NCI-H2107 treated with DMSO at 0.1 percent for 48 hours (cell line): ENCODE results near the gene ABHD6.
"Not testable (repeated sequence)": the region's sequence is repeated elsewhere in the genome, so short reads cannot be mapped to it uniquely, and the experiment has no call there.

Source experiments
- DNase-seq: peaks from one replicate; lab custom pipeline; 2025; ENCODE audit not compliant: unreplicated experiment; lab: John Stamatoyannopoulos, UW

Gene ABHD6

DNA sequence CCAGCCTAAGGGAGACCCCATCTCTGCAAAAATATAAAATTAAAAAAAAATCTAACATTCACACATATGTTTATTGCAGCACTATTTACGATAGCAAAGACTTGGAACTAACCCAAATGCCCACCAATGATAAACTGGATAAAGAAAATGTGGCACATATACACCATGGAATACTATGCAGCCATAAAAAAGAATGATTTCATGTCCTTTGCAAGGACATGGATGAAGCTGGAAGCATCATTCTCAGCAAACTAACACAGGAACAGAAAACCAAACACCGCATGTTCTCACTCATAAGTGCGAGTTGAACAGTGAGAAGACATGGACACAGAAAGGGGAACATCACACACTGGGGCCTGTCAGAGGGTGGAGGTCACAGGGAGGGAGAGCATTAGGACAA is 35.8 kb downstream of the ABHD6 start:
- DNase-seq: not testable (repeated sequence)

DNA sequence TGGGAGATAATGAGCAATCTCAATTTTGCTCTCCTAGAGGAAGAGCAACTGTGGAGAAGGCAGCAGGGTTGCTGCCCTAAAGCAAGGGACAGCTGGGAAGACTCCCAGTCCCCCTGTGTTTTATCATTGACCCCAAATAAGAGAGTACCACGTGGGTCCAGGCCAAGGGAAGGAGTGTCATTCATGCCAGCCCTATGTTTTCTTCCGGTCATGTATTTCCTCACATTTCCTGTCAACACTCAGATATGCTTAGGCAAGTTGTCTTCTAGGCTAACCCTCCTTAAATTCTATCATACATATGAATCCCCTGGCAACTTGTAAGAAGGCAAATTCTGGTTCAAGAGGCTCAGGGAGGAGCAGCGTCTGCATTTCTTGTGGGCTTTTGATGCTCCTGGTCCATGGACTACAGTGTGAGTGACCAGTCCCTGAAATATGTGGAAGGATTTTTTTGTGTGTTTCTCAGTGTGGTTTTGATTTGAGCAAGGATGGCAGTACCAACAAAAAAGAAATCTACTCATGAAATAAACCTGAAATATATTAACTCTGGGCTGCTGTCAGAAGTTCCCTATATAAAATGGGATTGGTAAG is 36.5 kb downstream of the ABHD6 start:
- no peak for DNase-seq

DNA sequence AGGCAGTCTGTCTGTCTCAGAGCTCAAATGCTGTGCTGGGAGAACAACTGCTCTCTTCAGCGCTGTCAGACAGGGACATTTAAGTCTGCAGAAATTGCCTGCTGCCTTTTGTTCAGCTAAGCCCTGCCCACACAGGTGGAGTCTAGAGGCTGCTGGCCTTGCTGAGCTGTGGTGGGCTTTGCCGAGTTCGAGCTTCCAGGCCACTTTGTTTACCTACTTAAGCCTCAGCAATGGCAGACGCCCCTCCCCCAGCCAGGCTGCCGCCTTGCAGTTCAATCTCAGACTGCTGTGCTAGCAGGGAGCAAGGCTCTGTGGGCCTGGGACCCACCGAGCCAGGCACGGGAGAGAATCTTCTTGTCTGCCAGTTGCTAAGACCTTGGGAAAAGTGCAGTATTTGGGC is 43.5 kb downstream of the ABHD6 start:
- DNase-seq: no peak

DNA sequence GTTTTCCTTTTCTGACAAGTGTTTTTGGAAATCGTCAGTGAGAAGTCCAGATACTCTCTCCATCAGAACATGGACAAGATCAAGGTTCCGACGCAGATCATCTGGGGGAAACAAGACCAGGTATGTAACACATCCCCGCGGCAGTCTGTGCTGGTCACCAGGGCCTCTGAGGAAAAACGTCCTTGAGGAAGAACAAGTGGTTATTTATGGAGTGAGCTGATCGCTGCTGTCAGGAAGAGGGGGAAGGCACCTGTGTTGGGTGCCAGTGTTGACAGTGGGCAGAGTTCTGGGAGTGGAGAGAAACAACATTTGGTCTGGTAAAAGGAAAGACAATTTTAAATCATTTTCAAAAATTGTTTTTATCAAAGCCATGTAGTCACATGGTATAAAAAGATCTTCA is 47.7 kb downstream of the ABHD6 start:
- DNase-seq: no peak

DNA sequence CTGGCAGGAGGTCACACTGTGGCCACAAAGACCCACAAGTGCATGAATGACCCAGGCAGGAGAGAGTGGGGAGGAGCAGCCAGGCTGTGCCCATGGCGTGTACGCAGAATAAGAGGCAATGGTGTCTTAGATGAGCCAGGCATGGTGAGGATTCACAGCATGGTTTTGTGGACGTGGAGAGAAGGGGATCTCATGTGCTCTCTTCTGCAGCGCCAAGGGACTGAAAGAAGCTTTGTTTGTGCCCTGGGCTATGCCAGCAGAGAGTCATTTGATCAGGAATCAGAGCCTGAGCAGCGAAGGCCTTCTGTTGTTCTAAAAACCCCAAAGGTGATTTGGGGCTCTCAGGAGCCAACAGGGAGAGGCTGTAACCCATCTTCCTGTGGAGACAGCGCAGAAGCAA is 49.8 kb downstream of the ABHD6 start:
- no peak for DNase-seq

DNA sequence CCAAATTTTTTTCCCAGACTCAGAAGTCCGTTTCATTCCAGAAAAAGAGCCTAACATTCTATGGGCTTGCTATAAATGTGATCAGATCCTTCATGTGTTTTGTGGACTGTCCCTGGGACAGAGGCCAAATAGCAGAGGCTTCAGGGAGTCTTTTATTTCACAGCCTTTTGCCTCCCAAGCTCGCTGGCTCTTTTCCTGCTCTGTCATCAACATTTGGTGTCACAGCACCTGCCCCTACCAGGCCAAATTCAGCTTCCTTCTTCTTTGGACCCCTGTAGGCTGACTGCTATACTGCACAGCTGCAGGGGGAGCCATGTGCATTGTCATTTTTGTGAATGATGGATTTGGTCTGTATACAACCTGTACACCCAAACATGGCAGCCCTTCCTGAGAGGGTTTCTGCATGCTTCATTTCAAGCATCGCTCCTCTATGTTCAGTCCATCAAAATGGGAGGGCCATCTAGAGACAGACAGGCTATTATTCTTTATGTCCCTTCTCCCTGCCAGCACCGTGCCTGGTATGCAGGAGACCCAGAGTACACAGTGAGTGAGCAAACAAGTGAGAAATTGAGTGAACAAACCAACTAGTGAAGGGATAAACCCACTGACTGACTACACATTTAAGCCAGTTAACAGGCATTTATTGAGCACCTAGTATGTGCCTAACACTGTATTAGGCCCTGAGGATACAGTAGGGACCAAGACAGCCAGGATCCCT is 50.6 kb downstream of the ABHD6 start:
- DNase-seq: no peak

DNA sequence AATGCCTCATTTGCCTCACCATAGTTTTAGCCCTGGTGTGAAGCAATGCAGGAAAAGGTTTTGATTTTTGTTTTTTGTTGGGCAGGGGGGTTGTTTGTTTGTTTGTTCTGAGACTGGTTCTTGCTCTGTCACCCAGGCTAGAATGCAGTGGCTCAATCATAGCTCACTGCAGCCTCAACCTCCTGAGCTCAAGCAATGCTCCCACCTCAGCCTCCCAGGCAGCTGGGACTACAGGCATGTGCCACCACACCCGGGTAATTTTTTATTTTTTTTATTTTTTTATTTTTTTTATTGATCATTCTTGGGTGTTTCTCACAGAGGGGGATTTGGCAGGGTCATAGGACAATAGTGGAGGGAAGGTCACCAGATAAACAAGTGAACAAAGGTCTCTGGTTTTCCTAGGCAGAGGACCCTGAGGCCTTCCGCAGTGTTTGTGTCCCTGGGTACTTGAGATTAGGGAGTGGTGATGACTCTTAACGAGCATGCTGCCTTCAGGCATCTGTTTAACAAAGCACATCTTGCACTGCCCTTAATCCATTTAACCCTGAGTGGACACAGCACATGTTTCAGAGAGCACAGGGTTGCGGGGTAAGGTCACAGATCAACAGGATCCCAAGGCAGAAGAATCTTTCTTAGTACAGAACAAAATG is 51.5 kb downstream of the ABHD6 start:
- not testable (repeated sequence) for DNase-seq

DNA sequence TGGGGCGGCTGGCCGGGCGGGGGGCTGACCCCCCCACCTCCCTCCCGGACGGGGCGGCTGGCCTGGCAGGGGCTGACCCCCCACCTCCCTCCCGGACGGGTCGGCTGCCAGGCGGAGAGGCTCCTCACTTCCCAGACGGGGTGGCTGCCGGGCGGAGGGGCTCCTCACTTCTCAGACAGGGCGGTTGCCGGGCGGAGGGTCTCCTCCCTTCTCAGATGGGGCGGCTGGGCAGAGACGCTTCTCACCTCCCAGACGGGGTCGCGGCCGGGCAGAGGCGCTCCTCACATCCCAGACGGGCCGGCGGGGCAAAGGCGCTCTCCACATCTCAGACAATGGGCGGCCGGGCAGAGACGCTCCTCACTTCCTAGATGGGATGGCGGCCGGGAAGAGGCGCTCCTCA is 52.9 kb downstream of the ABHD6 start:
- not testable (repeated sequence) for DNase-seq

DNA sequence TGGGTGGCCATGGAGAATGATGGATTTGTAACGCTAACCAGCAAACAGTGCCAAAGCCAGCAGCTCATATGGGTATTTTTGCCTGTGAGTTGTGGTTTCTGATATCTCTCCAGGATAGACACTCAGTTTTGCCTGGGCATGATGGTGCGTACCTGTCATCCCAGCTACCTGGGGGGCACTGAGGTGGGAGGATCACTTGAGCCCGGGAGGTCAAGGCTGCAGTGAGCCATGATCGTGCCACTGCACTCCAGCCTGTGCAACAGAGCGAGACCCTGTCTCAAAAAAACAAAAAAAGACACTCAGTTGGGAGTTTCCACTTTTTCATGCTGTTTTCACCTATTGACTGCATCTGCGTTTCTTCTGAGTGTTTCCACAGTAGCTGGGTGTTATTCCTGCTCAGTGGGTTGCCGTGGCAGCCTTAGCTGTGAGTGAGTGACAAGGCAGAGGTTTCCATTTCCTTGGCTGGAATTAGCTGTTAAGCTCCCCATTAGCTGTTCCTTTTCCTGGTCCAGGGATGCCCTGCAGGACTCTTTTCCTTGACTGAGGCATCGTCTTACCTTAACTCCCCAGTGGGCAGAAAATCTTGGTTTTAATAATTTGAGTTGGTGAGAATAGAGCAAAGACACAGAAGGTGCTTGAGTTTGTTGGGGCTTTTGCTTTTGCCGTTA is 54.2 kb downstream of the ABHD6 start:
- no peak for DNase-seq

DNA sequence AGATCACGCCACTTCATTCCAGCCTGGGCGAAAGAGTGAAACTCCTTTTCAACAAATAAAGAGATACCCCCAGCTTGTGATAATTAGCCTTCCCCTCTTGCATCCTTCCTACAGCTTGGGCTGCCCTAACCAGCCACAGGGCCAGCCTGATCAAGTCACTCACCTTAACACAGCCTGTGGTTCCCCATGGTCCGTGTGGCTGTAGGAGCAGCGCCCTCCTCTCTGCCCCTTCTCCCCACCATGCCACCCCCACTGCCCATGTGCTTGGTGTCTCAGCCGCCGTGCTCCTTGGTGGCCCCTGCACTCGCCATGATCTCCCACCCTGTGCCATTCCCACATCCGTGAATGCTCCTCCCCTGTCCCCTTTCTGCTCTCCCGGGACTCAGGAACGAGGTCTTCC is 55.3 kb downstream of the ABHD6 start:
- DNase-seq: no peak

DNA sequence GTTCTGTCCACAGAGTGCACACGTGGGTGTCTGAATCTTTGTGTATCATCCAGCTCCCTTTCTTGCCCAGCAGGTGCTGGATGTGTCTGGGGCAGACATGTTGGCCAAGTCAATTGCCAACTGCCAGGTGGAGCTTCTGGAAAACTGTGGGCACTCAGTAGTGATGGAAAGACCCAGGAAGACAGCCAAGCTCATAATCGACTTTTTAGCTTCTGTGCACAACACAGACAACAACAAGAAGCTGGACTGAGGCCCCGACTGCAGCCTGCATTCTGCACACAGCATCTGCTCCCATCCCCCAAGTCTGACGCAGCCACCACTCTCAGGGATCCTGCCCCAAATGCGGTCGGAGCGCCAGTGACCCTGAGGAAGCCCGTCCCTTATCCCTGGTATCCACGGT is 55.9 kb downstream of the ABHD6 start:
- no peak for DNase-seq

DNA sequence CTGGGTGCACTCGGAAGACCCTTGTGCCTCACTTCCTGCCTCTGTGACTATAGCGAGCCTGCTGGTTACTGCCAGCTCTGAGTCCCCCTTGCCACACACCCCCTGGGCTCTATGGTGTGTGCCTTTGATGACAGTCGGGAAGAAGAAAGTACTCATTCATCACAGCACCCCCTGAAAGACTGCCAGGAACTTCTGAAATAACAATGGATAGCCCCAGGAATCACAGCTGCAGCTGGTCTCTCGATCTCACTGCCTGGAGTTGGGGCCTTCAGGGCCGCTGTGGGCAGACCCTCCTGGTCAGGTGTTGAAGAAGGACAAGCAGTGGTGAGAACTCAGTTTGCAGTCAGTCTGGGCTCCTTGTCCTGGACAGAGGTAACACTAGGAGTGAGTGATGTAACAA is 58.7 kb downstream of the ABHD6 start:
- DNase-seq: no peak

DNA sequence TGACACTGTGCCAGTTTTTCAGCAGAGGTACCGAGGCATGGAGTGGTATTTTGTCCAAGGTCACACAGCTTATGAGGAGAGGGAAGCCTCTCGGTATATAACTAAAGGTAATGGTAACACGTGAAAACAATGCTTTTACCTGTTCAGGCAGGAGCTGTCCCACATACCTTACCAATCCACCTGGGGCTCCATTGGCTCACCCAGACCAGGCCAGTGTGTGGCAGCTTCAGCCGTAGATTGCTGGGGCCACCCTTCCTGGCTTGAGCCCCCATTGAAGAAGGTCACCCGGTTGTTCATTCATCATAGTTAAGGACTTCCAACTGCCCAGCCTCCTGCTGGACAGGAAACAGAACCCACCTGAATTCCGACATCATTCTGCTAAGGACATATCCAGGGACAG is 59.3 kb downstream of the ABHD6 start:
- no peak for DNase-seq

DNA sequence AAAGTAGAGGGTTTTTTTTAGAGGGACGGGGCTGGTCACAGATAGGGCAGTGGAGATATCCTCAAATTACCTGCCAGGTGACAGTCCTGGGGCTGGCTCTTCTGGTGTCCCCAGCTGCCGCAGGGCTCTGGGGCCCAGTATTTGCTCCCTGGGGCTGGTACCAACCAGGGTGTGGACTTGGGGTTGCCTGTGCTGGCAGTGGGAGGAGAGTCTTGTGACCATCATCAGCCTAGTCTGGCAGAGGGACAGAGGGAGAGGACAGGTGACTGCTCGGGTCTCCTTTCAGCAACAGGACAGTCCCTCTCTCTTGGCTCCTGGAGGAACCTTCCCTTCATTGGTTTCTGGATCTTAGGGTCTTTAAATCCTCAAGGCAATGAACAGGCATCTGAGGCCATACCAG is 60.6 kb downstream of the ABHD6 start:
- no peak for DNase-seq

DNA sequence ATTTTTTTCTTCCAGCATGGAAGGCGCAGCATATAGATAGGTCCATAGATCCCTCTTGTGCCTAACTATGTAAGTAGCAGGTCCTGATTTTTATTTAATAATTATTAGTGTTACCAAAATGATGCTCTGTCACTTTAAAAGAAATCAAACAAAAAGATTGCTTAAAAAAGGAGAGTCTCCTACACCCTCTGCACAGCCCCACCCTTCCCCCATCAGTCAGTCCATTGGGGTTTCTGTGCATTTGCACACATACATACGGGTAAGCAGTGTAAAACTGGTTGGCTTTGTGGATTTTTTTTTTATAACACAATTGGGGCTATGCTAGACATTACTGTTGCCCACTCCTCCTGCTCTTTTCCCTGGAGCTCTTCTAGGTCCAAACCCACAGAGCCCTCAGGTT is 61.5 kb downstream of the ABHD6 start:
- DNase-seq: no peak

DNA sequence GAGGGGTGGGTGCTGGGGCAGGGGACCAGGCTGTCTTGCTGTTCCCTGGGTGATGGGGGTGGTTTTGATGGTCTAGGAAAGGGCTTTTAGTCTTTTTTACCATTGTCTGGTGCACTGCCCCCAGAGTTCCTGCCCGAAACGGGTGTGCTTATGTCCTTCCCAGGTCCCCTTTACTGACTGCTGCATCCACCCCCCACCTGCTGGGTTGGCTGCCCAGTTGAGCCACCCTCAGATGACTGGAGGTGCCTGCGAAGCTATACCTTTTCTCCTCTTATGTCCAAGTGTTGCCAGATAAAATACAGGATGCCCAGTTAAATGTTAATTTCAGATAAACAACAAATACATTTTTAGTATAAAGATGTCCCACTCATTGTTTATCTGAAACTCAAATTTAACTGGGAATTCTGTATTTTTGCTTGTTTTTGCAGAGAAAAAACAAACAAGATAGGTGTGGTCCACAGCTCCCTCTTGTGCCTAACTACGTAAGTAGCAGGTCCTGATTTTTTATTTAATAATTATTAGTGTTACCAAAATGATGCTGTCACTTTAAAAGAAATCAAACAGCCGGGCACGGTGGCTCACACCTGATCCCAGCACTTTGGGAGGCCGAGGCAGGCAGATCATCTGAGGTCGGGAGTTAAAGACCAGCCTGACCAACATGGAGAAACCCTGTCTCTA is 62.4 kb downstream of the ABHD6 start:
- DNase-seq: no peak

DNA sequence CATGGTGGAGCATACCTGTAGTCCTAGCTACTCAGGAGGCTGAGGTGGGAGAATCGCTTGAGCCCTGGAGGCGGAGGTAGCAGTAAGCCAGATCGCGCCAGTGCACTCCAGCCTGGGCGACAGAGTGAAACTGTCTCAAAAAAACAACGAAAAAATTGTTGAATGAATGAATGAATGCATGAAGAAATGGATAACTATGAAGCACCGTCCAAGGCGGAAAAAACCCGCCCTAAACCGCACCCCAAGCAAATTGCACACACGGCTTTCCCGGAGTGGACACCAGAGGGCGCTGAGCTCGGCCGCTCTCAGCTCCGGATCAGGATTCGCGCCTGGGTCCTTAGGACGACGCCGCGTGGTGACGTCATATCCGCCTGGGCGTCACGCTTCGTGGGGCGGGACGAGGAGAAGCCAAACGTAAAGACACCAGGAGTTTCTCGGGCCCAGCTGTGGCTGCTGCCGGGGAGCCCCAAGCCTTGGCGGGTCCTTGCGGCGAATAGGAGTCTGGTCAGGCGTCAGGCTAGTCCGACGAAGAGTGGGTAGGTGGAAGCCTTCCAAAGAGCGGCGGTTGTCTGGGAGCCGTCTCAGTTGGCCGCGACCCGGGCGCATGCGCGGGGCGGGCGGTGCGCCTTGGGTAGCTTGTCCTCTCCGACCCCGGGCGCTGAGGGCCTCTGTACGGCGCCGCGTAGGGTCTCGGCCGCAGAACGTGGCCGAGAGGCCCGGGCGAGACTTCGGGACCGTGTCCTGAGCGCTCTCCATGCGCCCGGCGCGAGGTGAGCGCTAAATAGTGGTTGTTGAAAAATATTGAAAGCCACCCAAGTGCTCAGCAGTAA is 68.5 kb downstream of the ABHD6 start, which contains the start of the genes HTD2 and RPP14:
Gene HTD2, plus strand, starts transcription at position 639 of the 830 bp plus-strand sequence. CDS start 11,094 bp downstream, outside the sequence.
Gene RPP14, plus strand, starts transcription at position 364 of the 830 bp plus-strand sequence. CDS start 4,085 bp downstream, outside the sequence.
- DNase-seq: peak; percentile 65

DNA sequence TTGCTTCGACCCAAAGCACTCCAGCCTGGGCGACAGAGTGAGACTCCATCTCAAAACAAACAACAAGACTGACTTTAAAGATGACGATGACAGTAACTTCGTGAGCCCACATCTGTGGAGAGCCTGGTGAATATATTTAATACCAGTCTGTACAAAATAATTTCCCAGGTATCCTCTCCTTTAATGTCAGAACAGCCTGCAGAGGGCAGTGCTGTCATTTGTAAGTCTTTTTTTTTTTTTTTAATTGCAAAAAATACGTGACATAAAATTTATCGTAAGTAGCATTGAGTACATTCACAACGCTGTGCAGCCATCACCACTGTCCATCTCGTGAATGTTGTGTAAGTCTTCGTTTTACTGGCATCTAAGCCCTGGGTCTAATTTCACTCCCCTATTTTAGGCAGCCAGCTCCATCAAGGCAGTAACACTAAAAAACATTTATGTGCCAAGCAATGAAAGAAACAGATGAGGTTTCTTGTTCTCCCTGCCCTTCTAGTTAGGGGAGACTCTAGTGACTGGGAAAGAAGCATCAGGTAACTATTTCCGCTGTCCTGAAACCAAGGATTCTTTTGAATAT is 70.1 kb downstream of the ABHD6 start:
- DNase-seq: no peak

DNA sequence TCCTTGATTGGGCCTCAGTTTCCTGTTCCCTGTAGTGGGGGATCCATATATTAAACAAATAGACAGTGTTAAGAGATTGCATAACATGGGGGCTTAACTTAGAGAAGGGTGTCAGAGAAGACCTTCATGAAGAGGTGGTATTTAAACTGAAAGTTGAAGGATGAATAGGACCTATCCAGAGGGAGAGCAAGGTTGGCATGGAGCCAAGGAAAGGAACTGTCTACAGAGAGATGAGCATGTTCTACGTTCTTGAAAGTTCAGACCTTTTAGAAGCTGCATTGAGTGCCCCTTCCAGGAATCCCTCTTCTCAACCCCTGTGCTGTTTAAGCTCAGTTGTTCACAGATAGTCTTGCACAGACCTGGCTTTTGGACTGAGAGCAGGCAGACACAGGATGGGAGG is 71.1 kb downstream of the ABHD6 start:
- DNase-seq: no peak

DNA sequence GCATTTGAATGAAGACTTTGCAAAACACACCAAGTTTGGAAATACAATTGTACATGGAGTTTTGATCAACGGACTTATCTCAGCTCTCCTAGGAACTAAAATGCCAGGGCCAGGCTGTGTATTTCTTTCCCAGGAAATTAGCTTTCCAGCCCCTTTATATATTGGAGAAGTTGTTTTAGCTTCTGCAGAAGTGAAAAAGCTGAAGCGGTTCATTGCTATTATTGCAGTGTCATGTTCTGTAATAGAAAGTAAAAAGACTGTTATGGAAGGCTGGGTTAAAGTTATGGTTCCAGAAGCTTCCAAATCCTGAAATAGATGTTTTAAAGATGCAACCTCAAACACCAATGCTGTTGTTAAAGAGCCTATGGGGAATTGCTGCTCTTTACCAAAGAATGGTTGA is 80.2 kb downstream of the ABHD6 start:
- DNase-seq: no peak
